Mononuclear cell (primary cell): ENCODE data around the gene TVP23A. TPM values are rescaled to one million over a fixed set of nuclear protein-coding genes. Genes with fewer than 3 reads are reported as not detected.

Experiments
- H3K27me3 ChIP-seq: 2 replicates; pipeline ENCODE4 v1.6.0; 2011; ENCODE audit warnings: low read length, control low read depth; ENCODE audit not compliant: insufficient read depth
- H3K4me1 ChIP-seq: 2 replicates; pipeline ENCODE4 v1.5.1; 2011; ENCODE audit warnings: mild to moderate bottlenecking, low read length, control low read depth; ENCODE audit not compliant: insufficient read depth
- H3K4me3 ChIP-seq: 2 replicates; pipeline ENCODE4 v1.5.1; 2011; ENCODE audit warnings: mild to moderate bottlenecking, low read length, moderate library complexity
- H3K9me3 ChIP-seq: 2 replicates; pipeline ENCODE4 v1.5.1; 2011; ENCODE audit warnings: low read depth, mild to moderate bottlenecking, control low read depth, low read length
- total RNA-seq: library from RNA; depleted of rRNA; stranded (reverse); fragments of >200 nt; gene quantifications from one replicate; pipeline ENCODE4 v1.2.3, GENCODE V29; 2012

TVP23A gene
- total RNA-seq, 1 donor, result not detected

DNA sequence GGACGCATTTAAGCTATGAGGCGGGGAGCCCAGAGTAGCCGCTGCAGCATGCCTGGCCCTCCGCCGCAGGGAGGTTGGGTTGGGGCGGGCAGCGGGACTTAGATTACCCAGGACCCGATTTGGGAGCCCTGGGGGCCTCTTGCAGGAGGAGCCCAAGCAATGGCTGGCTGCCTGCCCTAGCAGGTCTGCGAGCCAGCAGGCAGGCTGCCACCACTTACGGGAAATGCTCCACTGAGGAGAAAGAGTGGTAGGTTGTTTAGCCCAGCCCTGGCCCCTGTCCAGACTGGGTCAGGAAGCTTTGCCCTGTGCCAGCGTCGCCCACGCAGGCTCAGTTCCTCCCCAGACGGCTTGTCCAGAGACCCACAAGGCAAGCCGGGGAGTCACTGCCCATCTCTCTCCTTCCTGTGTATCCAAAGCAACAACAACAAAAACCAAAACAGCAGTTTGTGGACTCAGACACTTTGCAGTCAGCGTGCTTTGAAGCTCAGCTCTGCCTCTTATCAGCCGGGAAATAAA lies 10.3 kb upstream of the TVP23A start:
- Histone ChIP-seq H3K4me3 (no peak overlapping the region), H3K9me3 (no peaks in the 10 kb centered on the region), H3K27me3 (no peaks in the 10 kb centered on the region), H3K4me1 (peaks cover 32% of the 10 kb centered on the region)

DNA sequence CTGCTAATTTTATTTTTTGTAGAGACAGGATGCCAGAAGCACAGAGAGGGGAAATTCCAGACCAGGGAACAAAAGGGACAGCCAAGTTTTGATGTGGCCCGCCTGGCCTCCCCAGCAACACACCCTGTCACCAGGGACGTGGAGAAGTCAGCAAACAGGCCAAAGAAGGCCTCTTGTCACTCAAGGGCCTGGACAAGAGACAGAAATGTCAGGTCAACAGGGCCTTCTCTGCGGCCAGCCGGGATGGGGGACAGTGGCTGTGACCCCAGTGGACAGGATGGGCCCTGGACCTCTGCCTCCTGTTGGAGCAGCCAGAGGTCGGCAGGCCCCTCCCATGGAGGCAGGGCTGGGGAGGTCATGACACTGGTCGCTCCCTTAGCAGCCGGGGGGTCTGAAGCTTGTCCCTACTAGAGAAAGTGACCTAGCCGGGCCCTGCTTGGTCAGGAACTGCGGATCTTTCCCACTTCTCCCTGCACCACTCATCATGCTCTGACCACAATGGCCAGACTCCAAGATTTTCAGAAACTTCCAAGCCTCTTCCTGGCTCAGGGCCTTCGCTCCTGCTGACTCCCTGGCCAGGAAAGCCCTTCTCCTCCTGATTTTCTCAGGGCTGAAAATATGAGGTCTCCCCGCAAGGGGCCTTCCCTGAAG lies 9.2 kb upstream of the TVP23A start:
- no peak overlapping the region for H3K4me3 ChIP-seq
- no peaks in the 10 kb centered on the region for H3K9me3 ChIP-seq
- H3K4me1 ChIP-seq, result peaks cover 32% of the 10 kb centered on the region
- H3K27me3 ChIP-seq, result no peaks in the 10 kb centered on the region

DNA sequence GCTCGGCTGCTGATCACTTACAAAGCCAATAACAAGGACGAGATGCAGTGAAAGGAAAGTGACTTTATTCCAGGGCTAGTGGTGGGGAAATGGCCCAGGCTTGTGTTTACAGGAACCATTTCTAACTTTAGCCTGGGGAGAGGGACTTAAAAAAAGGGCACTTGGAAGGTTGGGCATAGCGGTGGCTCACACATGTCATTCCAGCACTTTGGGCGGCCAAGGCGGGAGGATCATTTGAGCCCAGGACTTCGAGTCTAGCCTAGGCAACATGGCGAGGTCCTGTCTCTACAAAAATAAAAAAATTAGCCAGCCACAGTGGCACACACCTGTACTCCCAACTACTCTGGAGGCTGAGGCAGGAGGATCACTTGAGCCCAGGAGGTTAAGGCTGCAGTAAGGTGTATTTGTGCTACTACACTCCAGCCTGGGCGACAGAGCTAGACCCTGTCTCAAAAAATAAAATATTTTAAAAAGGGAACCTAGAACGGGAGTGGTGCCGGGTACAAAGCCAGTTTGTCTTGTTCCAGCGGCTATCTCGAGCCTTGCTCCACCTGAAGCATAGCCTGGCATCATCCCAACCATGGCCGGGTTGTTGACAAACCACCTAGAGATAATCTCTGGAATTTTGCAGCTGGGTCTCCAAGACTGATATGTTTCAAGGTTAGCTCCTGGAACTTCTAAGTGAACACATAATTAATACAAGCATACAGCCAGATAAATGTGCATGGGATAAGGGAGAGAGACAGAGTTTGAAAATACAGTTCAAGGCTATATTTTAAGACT lies 5.7 kb upstream of the TVP23A start:
- Histone ChIP-seq H3K27me3 (no peaks in the 10 kb centered on the region), H3K4me1 (peaks cover 20% of the 10 kb centered on the region), H3K9me3 (no peaks in the 10 kb centered on the region), H3K4me3 (no peak overlapping the region)

GRCh38 chr16:10822702-10823101 lies 4.1 kb upstream of the TVP23A start:
- Histone ChIP-seq H3K4me3 (no peak overlapping the region), H3K27me3 (no peaks in the 10 kb centered on the region), H3K4me1 (peaks cover 4% of the 10 kb centered on the region), H3K9me3 (no peaks in the 10 kb centered on the region)

- H3K4me1 ChIP-seq, result no peaks in the 10 kb centered on the region
- no peak overlapping the region for H3K4me3 ChIP-seq
- H3K9me3 ChIP-seq, result no peaks in the 10 kb centered on the region
- H3K27me3 ChIP-seq, result no peaks in the 10 kb centered on the region
Observed at GRCh38 chr16:10820546-10820945, 2.0 kb upstream of the TVP23A start.

DNA sequence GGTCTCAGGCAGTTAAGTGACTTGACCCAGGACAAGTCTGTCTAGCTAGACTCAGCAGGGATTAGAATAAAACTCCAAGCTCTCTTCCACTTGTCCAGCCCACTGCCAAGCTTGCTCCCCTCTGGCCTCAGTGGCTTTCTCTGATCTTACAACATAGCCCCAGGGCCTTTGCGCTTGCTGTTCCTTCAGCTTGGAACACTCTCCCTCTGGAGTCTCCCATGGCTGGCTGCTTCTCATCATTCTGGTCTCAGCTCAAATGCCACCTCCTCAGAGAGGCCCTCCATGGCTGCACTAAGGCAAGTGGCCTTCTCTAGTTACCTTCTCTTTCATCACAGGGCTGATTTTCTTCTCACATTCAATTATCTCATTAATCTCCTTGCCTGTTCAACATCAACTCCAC lies 1.1 kb downstream of the TVP23A start:
- Histone ChIP-seq H3K4me1 (peaks cover 8% of the 10 kb centered on the region), H3K4me3 (no peak overlapping the region), H3K9me3 (no peaks in the 10 kb centered on the region), H3K27me3 (no peaks in the 10 kb centered on the region)

DNA sequence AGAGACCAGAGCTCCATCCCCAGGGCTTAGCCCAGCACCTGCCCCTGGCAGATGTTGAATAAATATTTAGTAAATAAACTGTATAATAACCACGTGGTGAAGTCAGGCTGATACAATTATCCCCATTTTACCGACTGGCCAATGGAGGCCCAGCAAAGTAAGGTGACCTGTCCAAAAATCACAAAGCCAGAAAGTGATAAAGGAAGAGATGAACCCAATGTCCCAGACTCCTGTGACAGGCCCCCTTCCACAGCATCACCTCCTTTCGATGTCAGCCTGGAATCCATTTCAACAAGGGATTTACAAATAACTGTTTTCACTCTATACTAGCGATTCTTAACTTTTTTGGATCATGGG lies 5.5 kb downstream of the TVP23A start:
- H3K4me1 ChIP-seq, result peaks cover 18% of the 10 kb centered on the region
- no peaks in the 10 kb centered on the region for H3K9me3 ChIP-seq
- no peak overlapping the region for H3K4me3 ChIP-seq
- H3K27me3 ChIP-seq, result no peaks in the 10 kb centered on the region

DNA sequence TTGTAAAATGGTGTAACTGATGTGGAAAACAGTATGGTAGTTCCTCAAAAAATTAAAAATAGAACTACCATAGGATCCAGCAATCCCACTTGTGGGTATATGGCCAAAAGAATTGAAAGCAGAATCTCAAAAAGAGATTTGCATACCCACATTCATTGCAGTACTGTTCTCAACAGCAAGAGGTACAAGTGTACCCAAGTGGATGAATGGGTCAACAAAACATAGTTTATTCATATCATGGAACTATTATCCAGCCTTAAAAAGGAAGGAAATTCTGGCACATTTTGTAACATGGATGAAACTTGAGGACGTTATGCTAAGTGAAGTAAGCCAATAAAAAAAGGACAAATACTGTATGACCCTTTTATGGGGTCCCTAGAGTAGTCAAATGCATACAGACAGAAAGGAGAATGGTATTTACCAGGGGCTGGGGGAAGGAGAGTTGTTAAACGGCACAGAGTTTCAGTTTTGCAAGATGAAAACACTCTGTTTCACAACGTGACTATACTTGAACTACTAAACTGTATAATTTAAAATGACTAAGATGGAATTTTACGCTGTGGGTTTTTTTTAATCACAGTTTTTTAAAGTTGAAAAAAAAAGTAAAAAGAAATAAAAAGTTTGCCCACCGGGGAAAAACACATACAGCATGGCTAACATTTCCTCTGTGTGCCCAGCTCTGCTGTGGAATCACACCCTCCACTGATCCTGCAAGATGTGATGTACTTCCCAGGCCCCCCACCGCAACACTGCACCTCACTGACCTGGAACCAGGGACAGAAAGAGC lies 6.1 kb downstream of the TVP23A start:
- Histone ChIP-seq H3K4me1 (peaks cover 22% of the 10 kb centered on the region), H3K27me3 (no peaks in the 10 kb centered on the region), H3K9me3 (no peaks in the 10 kb centered on the region), H3K4me3 (no peak overlapping the region)

DNA sequence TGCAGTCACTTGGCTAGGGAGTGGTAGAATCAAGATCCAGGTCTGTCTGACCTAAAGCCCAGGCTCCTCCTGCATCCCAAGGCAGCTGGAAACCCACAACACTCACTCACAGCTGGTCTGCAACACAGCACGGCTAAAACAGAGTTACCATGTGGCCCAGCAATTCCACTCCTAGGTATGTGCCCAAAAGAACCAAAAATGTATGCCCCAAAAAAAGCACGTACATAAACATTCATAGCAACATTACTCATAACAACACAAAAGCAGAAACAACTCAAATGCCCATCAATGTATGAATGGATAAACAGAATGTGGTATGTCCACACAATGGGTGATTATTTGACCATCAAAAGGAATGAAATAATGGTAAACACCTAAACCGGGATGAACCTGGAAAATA lies 8.9 kb downstream of the TVP23A start:
- H3K4me3 ChIP-seq, result no peak overlapping the region
- no peaks in the 10 kb centered on the region for H3K27me3 ChIP-seq
- no peaks in the 10 kb centered on the region for H3K9me3 ChIP-seq
- peaks cover 44% of the 10 kb centered on the region for H3K4me1 ChIP-seq

DNA sequence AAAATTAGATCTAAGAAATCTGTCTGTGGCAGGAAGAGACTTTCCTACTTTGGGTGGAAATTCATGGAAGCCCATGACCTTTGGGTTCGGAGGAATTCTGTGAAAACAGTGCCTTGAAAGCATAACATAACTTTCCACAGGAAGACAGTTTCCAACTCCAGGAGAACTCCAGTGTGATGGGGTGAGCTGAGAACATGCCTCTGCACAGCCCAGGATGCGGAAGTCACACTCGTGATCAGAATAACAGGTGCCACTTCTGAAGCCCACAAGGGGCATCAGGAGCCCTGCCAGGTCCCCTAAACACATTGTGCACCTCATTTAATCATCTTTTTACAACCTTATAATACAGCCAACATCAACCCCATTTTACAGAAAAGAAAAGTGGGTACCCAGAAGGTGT lies 9.7 kb downstream of the TVP23A start:
- Histone ChIP-seq H3K4me3 (no peak overlapping the region), H3K27me3 (no peaks in the 10 kb centered on the region), H3K4me1 (peaks cover 47% of the 10 kb centered on the region), H3K9me3 (no peaks in the 10 kb centered on the region)

DNA sequence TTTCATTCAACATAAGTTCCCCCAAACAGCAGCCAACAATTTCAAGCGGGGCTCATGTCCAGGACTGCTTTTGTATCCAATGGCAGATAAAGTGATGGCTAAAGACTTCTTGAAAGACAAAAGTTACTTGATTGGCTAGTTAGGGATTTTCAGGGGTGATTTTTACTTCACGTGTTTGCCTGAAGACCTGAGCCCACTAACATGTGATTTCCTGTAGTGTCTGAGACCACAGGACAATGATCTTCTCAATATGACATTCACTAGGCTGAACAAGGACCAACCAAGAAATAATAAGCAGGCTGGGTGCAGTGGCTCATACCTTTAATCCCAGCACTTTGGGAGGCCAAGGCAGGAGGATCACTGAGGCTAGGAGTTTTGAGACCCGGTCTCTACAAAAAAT lies 10.4 kb downstream of the TVP23A start:
- Histone ChIP-seq H3K27me3 (no peaks in the 10 kb centered on the region), H3K4me1 (peaks cover 46% of the 10 kb centered on the region), H3K9me3 (no peaks in the 10 kb centered on the region), H3K4me3 (no peak overlapping the region)

DNA sequence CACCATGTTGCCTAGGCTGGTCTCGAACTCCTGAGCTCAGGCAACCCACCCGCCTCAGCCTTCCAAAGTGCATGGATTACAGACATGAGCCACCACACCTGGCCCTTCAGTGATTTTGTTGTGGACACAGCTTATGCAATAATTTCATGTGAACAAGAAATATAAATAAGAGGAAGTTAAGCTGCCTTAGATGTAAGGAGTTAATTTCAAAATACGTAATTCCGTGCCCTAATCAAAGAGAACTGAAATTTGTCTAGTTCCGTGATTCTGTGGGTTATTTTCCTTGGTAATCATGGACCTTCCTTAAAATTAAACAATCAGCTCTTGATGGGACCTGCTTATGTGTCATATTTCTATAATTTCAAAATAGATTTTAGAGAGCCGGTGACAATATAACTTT lies 11.9 kb downstream of the TVP23A start:
- Histone ChIP-seq H3K9me3 (no peaks in the 10 kb centered on the region), H3K4me3 (no peak overlapping the region), H3K27me3 (no peaks in the 10 kb centered on the region), H3K4me1 (peaks cover 32% of the 10 kb centered on the region)

DNA sequence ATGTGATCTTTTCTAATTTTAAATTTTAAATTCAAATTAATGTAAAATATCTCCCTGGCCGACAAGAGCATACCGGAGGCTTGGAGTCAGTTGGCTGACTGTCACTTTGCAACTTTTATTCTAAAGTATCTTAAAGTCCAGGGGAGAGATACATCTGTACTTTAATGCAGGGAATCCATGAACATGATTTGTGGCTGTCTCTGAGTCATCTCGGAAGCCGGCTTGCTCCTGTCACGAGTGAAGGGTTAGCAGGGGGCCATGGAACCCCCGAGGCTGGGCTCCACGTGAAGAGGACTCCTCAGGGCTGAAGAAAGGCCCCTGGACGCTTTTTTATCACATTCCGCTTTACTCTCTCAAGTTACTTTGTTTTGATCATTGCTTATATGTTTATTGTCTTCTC lies 13.3 kb downstream of the TVP23A start:
- no peaks in the 10 kb centered on the region for H3K27me3 ChIP-seq
- peaks cover 32% of the 10 kb centered on the region for H3K4me1 ChIP-seq
- H3K4me3 ChIP-seq, result no peak overlapping the region
- no peaks in the 10 kb centered on the region for H3K9me3 ChIP-seq

GRCh38 chr16:10799736-10800135 lies 18.9 kb downstream of the TVP23A start:
- no peak overlapping the region for H3K4me3 ChIP-seq
- H3K9me3 ChIP-seq, result no peaks in the 10 kb centered on the region
- H3K4me1 ChIP-seq, result peaks cover 14% of the 10 kb centered on the region
- H3K27me3 ChIP-seq, result no peaks in the 10 kb centered on the region

GRCh38 chr16:10791048-10791447 lies 27.5 kb downstream of the TVP23A start:
- H3K27me3 ChIP-seq, result no peaks in the 10 kb centered on the region
- H3K9me3 ChIP-seq, result no peaks in the 10 kb centered on the region
- peaks cover 18% of the 10 kb centered on the region for H3K4me1 ChIP-seq
- no peak overlapping the region for H3K4me3 ChIP-seq
